GM12878 (cell line): ENCODE data around the gene HLTF. TPM values are rescaled to one million over a fixed set of nuclear protein-coding genes. Genes with fewer than 3 reads are reported as not detected.

Source experiments
- ASH2L ChIP-seq: fragments of 300-600, 200-600 bp; sonication (generic); IDR thresholded peaks from 2 replicates; pipeline ENCODE4 v1.6.1; 2017; ENCODE audit warnings: low read depth, mild to moderate bottlenecking, borderline replicate concordance
- CEBPZ ChIP-seq: fragments of 150-350 bp; IDR thresholded peaks from 2 replicates; pipeline ENCODE4 v1.6.1; 2016; ENCODE audit warnings: low read depth, low read length
- EZH2 ChIP-seq: IDR thresholded peaks from 2 replicates; pipeline ENCODE4 v1.6.1; 2012; ENCODE audit warnings: low read depth, mild to moderate bottlenecking, control low read depth, inconsistent platforms, low read length, borderline replicate concordance; ENCODE audit not compliant: control insufficient read depth
- GATAD2B ChIP-seq: fragments of 450-650 bp; conservative IDR thresholded peaks from 2 replicates; pipeline ENCODE4 v1.6.1; 2017; ENCODE audit warnings: low read depth, mild to moderate bottlenecking, moderate library complexity
- IKZF1 ChIP-seq: fragments of 450-650 bp; conservative IDR thresholded peaks from 2 replicates; pipeline ENCODE4 v1.6.1; 2017; ENCODE audit warnings: antibody characterized with exemption, mild to moderate bottlenecking
- MYB ChIP-seq: fragments of 150-350 bp; IDR thresholded peaks from 2 replicates; pipeline ENCODE4 v1.6.1; 2014; ENCODE audit warnings: mild to moderate bottlenecking, low read depth, low read length, borderline replicate concordance
- POLR2A ChIP-seq: IDR thresholded peaks from 2 replicates; pipeline ENCODE4 v1.6.1; 2011; ENCODE audit warnings: low read depth, mild to moderate bottlenecking, low read length
- RUNX3 ChIP-seq: IDR thresholded peaks from 2 replicates; pipeline ENCODE4 v1.6.1; 2012; ENCODE audit warnings: low read length, inconsistent platforms
- SIX5 ChIP-seq: IDR thresholded peaks from 2 replicates; pipeline ENCODE4 v1.6.1; 2011; ENCODE audit warnings: mild to moderate bottlenecking, low read depth, low read length, moderate library complexity; ENCODE audit not compliant: severe bottlenecking
- SRF ChIP-seq, 2 experiments: IDR thresholded peaks; 2 replicates each; pipeline ENCODE4 v1.6.1; 2011; ENCODE audit warnings: low read depth in 2 of 2, low read length in 2 of 2, mild to moderate bottlenecking in 1 of 2, moderate library complexity in 1 of 2
- ZBTB33 ChIP-seq: fragments of 450-650 bp; IDR thresholded peaks from 2 replicates; pipeline ENCODE4 v1.6.1; 2017; ENCODE audit warnings: mild to moderate bottlenecking
- ZNF592 ChIP-seq: fragments of 450-650 bp; IDR thresholded peaks from 2 replicates; pipeline ENCODE4 v1.6.1; 2017; ENCODE audit warnings: mild to moderate bottlenecking, moderate library complexity
- polyA plus RNA-seq, 11 experiments: library from polyadenylated mRNA; depleted of rRNA in 4 of 11; unstranded in 6 of 11; stranded (reverse) in 5 of 11; fragments of >200 nt; fragmentation: Nextera tagmentation in 4 of 11; fragmentation: Illumina TruSeq in 1 of 11; extraction: Ambion mirVana in 4 of 11; extraction: Trizol in 1 of 11; gene quantifications; 1 replicate in 1 of 11; 2 replicates in 10 of 11; pipeline versions ENCODE4 v1.2.1 to v1.2.3, GENCODE V29; 2011 to 2016; ENCODE audit warnings: inconsistent platforms in 2 of 11, missing spikeins in 2 of 11, low read depth in 1 of 11
- total RNA-seq, 4 experiments: library from RNA; depleted of rRNA in 3 of 4; stranded (reverse); fragments of >200 nt in 3 of 4; fragmentation: Illumina TruSeq in 1 of 4; extraction: Trizol in 1 of 4; gene quantifications; 2 replicates each; pipeline versions ENCODE4 v1.2.1 to v1.2.3, GENCODE V29; 2013 to 2021

Gene HLTF
- total and polyA plus RNA-seq, 10 of the 15 experiments (the other 5 are each of a cell fraction or from before 2014, with no cell fraction given), result 13.7 to 50.4 (median 31.7) TPM

GRCh38 chr3:149086232-149086988 is at the start of gene HLTF (continued):
- TF ChIP-seq ZBTB33 (no peak), EZH2 (no peak), CEBPZ (peak; percentile 55; the same call in 1 of the 2 replicates), POLR2A (peak; percentile 81), MYB (no peak), RUNX3 (peak; percentile 69), IKZF1 (peak; percentile 77), ASH2L (no peak; the same call in 1 of the 2 replicates), GATAD2B (peak; percentile 23), SIX5 (no peak), SRF (IDR thresholded peaks at IDR 0.05; ENCODE audit: low read depth in 2 of 2, low read length in 2 of 2) (0 out of 4 replicates have a peak, but pooled peaks of 1 of the 2 experiments have one; percentile 54), ZNF592 (no peak)
